ENCODE results near the gene B4GALT5. TPM values are rescaled to one million over a fixed set of nuclear protein-coding genes. Genes with fewer than 3 reads are reported as not detected.
"Not testable (repeated sequence)": the region's sequence is repeated elsewhere in the genome, so short reads cannot be mapped to it uniquely, and the experiment has no call there.

B4GALT5 gene
- total RNA-seq, 8 experiments from 2014 or later, result 18.6 to 69.8 (median 37.5) TPM

- WGBS, 10 experiments, result 0 to 100% (median 49%) methylated on average over 1 to 3 of the region's 5 CpGs; no CpG with 5 or more reads in 2 of the 10 experiments
- in situ Hi-C loops (cut with MboI; ENCODE audit: low pct_unique_long_range_greater_than_20kb in 2 of 9, low sequenced_read_pairs in 9 of 9, unreplicated experiment in 9 of 9), result no loop called here
- peak; percentile 53 to 97 (median 94) for ATAC-seq (replicated peaks in 6 of 8)
- peaks cover 32 to 38% of the 10 kb centered on the region in 2 donors for H3K4me1 ChIP-seq (replicated peaks in 1 of 2)
- peak overlapping the region in 1 of 5 donors; percentile 7 for H3K4me3 ChIP-seq
- peak overlapping the region in 1 of 2 donors; percentile 25 for H3K27ac ChIP-seq
Observed at GRCh38 chr20:49706630-49707091, 7.0 kb downstream of the B4GALT5 start.

GRCh38 chr20:49705893-49706292, 7.8 kb downstream of the B4GALT5 start:
- H3K4me3 ChIP-seq; in situ Hi-C loops (cut with MboI; ENCODE audit: low pct_unique_long_range_greater_than_20kb in 2 of 9, low sequenced_read_pairs in 9 of 9, unreplicated experiment in 9 of 9): not testable (repeated sequence)
- Histone ChIP-seq H3K27ac (peak overlapping the region in 1 of 2 donors; percentile 40), H3K4me1 (replicated peaks in 1 of 2) (peaks cover 33 to 40% of the 10 kb centered on the region in 2 donors)
- ATAC-seq (replicated peaks in 6 of 8), result peak in 2 of 8 experiments; percentile 13 to 22
- 60 to 100% (median 89%) methylated on average over 1 to 5 of the region's 5 CpGs; no CpG with 5 or more reads in 1 of the 10 experiments for WGBS, 10 experiments

DNA sequence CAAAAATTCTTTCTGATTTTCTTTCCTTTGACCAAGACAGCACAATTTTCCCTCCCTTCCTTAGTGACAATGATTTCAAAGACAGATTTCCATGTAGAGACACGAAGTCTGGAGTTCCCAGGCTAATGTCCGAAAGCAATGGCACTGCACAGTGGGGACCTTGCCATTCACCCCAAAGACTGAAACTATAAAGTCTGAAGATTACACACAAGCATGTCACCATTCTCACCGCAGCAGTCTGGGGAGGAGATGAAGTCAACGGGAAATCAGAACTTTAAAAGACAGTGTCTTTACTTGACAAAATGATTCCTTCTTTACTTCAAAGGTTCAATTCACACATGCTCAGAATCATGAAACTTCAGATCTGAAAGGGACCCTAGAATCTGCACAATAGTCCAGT, 8.3 kb downstream of the B4GALT5 start:
- Histone ChIP-seq H3K27ac (no peak overlapping the region), H3K4me3 (no peak overlapping the region), H3K4me1 (replicated peaks in 1 of 2) (peaks cover 38 to 46% of the 10 kb centered on the region in 2 donors)
- in situ Hi-C loops (cut with MboI; ENCODE audit: low pct_unique_long_range_greater_than_20kb in 2 of 9, low sequenced_read_pairs in 9 of 9, unreplicated experiment in 9 of 9), result no loop called here
- no peak for ATAC-seq (replicated peaks in 6 of 8)
- 50 to 100% (median 83%) methylated on average over 1 to 4 of the region's 4 CpGs; no CpG with 5 or more reads in 1 of the 10 experiments for WGBS, 10 experiments

- ATAC-seq (replicated peaks in 6 of 8), result no peak
- H3K4me1 ChIP-seq (replicated peaks in 1 of 2), result peaks cover 43 to 49% of the 10 kb centered on the region in 2 donors
- no peak overlapping the region for H3K4me3 ChIP-seq
- WGBS, 10 experiments, result 100% methylated on average over 1 of the region's 1 CpG; no CpG with 5 or more reads in 5 of the 10 experiments
- H3K27ac ChIP-seq, result no peak overlapping the region
- in situ Hi-C loops (cut with MboI; ENCODE audit: low pct_unique_long_range_greater_than_20kb in 2 of 9, low sequenced_read_pairs in 9 of 9, unreplicated experiment in 9 of 9), result no loop called here
Observed at GRCh38 chr20:49704932-49705336, 8.7 kb downstream of the B4GALT5 start.

- peak overlapping the region; percentile 72 to 90 for H3K27ac ChIP-seq
- H3K4me3 ChIP-seq, result no peak overlapping the region
- in situ Hi-C loops (cut with MboI; ENCODE audit: low pct_unique_long_range_greater_than_20kb in 2 of 9, low sequenced_read_pairs in 9 of 9, unreplicated experiment in 9 of 9), result no loop called here
- WGBS, 10 experiments, result 74 to 100% (median 93%) methylated on average over 4 to 8 of the region's 8 CpGs
- no peak for ATAC-seq (replicated peaks in 6 of 8)
- H3K4me1 ChIP-seq (replicated peaks in 1 of 2), result peaks cover 65 to 66% of the 10 kb centered on the region in 2 donors
Observed at GRCh38 chr20:49701916-49702315, 11.8 kb downstream of the B4GALT5 start.

- H3K4me1 ChIP-seq (replicated peaks in 1 of 2), result peaks cover 65 to 67% of the 10 kb centered on the region in 2 donors
- peak; percentile 11 to 61 (median 50) for ATAC-seq (replicated peaks in 6 of 8)
- 0 to 100% (median 45%) methylated on average over 1 to 5 of the region's 5 CpGs; no CpG with 5 or more reads in 1 of the 10 experiments for WGBS, 10 experiments
- in situ Hi-C loops (cut with MboI; ENCODE audit: low pct_unique_long_range_greater_than_20kb in 2 of 9, low sequenced_read_pairs in 9 of 9, unreplicated experiment in 9 of 9), result no loop called here
- H3K27ac ChIP-seq, result peak overlapping the region; percentile 72 to 90
- H3K4me3 ChIP-seq, result no peak overlapping the region
Observed at GRCh38 chr20:49701241-49701790, 12.4 kb downstream of the B4GALT5 start.

DNA sequence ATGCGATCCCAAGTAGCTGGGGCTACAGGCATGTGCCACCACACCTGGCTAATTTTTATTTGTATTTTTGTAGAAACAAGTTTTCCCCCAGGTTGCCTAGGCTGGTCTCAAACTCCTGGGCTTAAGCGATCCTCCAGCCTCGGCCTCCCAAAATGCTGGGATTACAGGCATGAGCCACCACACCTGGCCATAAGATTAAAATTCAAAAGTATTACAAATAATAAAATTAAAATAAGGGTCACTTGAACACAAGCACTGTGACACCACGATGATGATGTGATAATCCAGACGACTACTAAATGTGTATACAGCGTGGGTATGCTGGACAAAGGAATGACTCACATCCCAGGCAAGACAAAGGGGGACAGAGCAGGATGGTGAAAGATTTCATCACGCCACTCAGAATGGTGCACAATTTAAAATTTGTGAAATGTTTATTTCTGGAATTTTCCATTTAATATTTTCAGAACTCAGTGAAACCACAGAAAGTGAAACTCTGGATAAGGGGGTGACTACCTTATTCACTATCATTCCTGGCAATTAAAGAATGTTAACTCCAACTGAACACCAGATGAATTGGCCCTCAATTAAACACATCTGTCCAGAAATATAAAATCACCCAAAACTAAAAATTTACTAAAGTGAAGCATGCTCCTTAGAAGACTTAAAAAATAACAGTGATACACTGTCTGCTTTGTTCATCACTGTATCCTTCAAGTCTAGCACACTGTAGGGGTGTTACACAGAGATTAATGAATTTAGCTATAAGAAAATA, 13.1 kb downstream of the B4GALT5 start:
- peak in 7 of 8 experiments; percentile 53 to 93 (median 91) for ATAC-seq (replicated peaks in 6 of 8)
- H3K27ac ChIP-seq, result peak overlapping the region; percentile 72 to 90
- in situ Hi-C loops (cut with MboI; ENCODE audit: low pct_unique_long_range_greater_than_20kb in 2 of 9, low sequenced_read_pairs in 9 of 9, unreplicated experiment in 9 of 9), result no loop called here
- H3K4me1 ChIP-seq (replicated peaks in 1 of 2), result peaks cover 65 to 67% of the 10 kb centered on the region in 2 donors
- no peak overlapping the region for H3K4me3 ChIP-seq
- 0 to 83% (median 46%) methylated on average over 1 to 7 of the region's 7 CpGs for WGBS, 10 experiments

DNA sequence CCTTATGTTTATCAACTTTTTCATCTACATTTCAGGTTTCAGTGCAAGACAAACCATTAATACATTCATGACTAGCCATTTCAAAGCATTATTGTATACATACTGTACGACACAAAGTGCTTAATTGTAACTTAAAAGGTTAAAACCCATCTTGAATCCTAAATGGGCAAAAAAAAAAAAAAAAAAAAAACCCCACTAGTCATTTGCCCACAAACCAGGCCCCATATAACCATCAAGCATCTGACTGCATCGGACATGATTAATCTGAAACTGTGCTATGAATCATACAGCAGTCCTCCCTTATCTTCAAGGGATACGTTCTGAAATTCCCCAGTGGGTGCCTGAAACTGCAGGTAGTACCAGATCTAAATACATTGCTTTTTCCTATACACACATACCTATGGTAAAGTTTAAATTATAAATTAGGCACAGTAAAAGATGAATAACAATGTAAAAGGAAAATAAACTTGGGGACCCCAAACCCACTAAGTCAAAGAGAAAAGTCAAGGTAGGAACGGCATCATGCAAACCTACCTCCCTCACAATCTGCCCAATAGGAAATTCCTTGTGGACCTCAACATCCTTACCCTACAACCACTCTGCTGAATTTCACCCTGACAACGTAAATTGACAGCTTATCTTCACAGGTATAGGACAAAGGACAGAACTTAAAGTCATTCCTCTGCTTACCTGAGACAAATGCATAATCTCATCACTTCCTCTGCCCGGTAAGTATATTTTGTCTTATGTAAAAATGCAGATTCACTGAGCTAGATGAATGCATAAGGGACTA, 14.3 kb downstream of the B4GALT5 start:
- peak in 4 of 8 experiments; percentile 38 to 55 (median 52) for ATAC-seq (replicated peaks in 6 of 8)
- peaks cover 55 to 65% of the 10 kb centered on the region in 2 donors for H3K4me1 ChIP-seq (replicated peaks in 1 of 2)
- no peak overlapping the region for H3K4me3 ChIP-seq
- WGBS, 10 experiments, result 14 to 100% (median 48%) methylated on average over 1 to 6 of the region's 6 CpGs; no CpG with 5 or more reads in 1 of the 10 experiments
- no peak overlapping the region for H3K27ac ChIP-seq
- in situ Hi-C loops (cut with MboI; ENCODE audit: low pct_unique_long_range_greater_than_20kb in 2 of 9, low sequenced_read_pairs in 9 of 9, unreplicated experiment in 9 of 9), result no loop called here

DNA sequence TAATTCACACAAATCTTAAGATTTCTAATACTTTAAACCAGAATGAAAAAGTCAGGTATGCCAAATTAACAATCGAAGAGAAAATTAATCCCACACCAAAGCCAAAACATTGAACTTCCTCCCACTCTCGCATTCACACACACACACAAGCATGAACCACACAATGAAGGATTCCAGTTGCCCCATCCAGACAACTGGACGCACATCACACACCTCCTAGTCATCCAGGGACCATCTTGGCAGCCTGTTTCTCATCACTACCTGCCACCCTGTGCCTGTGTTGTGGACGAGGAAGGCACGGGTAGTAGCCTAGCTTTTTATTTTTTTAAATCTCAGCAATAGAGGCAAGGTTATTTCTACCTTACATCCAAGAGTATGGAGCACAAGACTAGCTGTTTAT, 15.2 kb downstream of the B4GALT5 start:
- 68 to 100% (median 90%) methylated on average over 1 to 4 of the region's 5 CpGs for WGBS, 10 experiments
- ATAC-seq (replicated peaks in 6 of 8), result no peak
- Histone ChIP-seq H3K27ac (no peak overlapping the region), H3K4me1 (replicated peaks in 1 of 2) (peaks cover 55 to 67% of the 10 kb centered on the region in 2 donors), H3K4me3 (no peak overlapping the region)
- in situ Hi-C loops (cut with MboI; ENCODE audit: low pct_unique_long_range_greater_than_20kb in 2 of 9, low sequenced_read_pairs in 9 of 9, unreplicated experiment in 9 of 9), result no loop called here

DNA sequence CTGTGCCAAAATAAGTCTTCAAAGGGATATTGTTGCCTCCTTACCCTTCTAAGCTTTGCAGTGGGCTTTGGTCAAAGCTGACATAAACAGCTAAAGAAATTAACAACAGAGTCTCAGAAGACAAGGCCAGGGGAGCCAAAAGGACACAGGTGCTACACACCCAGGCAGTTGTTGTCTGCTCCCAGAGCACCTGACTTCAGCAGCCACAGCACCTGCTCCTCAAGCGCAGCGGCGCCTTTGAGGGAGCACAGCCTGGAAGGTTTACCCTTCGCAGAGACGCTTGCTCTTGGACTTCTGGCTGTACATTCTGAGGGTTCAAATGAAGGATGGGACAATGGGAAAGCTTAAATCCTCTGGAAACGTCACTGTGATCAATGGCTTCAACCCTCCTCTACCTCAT, 16.6 kb downstream of the B4GALT5 start:
- Histone ChIP-seq H3K4me1 (replicated peaks in 1 of 2) (peaks cover 54 to 67% of the 10 kb centered on the region in 2 donors), H3K27ac (peak overlapping the region; percentile 10 to 31), H3K4me3 (no peak overlapping the region)
- ATAC-seq (replicated peaks in 6 of 8), result peak in 5 of 8 experiments; percentile 27 to 53 (median 42)
- in situ Hi-C loops (cut with MboI; ENCODE audit: low pct_unique_long_range_greater_than_20kb in 2 of 9, low sequenced_read_pairs in 9 of 9, unreplicated experiment in 9 of 9), result no loop called here
- 20 to 100% (median 83%) methylated on average over 1 to 6 of the region's 6 CpGs; no CpG with 5 or more reads in 6 of the 10 experiments for WGBS, 10 experiments

DNA sequence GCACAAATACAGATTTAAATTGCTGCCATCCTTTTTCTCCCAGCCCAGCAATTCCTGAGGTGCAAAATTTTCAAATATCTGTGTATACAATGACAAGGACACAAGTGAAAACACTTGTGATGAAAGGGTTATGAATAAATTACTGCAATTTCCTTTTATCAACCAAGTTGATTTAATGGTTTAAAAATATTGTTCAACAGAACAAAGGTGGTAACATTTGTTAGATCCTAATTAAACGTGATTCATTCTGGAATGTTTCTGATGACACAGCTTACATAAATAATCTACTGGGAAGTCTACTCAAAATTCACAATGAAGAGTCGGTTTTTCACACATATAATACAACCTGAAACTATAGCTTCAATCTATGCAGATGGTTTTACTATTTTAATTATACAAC, 17.1 kb downstream of the B4GALT5 start:
- no peak overlapping the region for H3K4me3 ChIP-seq
- in situ Hi-C loops (cut with MboI; ENCODE audit: low pct_unique_long_range_greater_than_20kb in 2 of 9, low sequenced_read_pairs in 9 of 9, unreplicated experiment in 9 of 9), result no loop called here

DNA sequence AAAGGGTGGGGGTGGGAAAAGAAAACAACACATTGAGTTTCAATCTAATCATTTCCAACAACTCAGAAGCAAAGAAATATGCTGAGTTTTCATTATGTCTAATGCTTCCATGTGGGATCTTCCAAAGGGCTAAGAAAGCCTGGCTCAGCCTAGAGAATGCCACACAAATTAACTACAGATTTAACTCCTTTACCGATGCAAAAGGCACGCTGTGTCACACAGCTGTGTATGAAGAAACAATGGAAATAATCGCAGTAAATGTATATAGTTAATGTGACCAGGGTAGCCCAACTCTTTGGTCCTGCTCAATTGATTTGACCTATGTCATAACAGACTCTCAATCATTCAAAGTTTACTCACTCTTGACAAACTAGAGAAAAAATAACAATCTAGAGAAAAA, 17.8 kb downstream of the B4GALT5 start:
- H3K27ac ChIP-seq, result no peak overlapping the region
- H3K4me3 ChIP-seq, result no peak overlapping the region
- no peak for ATAC-seq (replicated peaks in 6 of 8)
- WGBS, 10 experiments, result 29 to 100% (median 60%) methylated on average over 1 to 3 of the region's 3 CpGs; no CpG with 5 or more reads in 2 of the 10 experiments
- H3K4me1 ChIP-seq (replicated peaks in 1 of 2), result peaks cover 44 to 55% of the 10 kb centered on the region in 2 donors
- in situ Hi-C loops (cut with MboI; ENCODE audit: low pct_unique_long_range_greater_than_20kb in 2 of 9, low sequenced_read_pairs in 9 of 9, unreplicated experiment in 9 of 9), result no loop called here

More for the DNA sequence above, 17.1 kb downstream of the B4GALT5 start:
- ATAC-seq (replicated peaks in 6 of 8), result no peak
- no peak overlapping the region for H3K27ac ChIP-seq
- peaks cover 49 to 62% of the 10 kb centered on the region in 2 donors for H3K4me1 ChIP-seq (replicated peaks in 1 of 2)
- WGBS, 10 experiments, result 0 to 73% (median 48%) methylated on average over 1 to 2 of the region's 2 CpGs; no CpG with 5 or more reads in 2 of the 10 experiments

Measured in motor neuron (in vitro differentiated cells).